Fibroblast of peridontal ligament (primary cell): ENCODE measurements around the gene SDK1.
A peak's percentile ranks its signal among the peaks of the same experiment; 100 is the strongest.

Experiments
- DNase-seq: peaks from one replicate; pipeline ENCODE4 v3.0.0-alpha.2; 2010; ENCODE audit errors: extremely low read depth

The SDK1 gene

GRCh38 chr7:3408814-3409595 lies 108.0 kb downstream of the SDK1 start:
- DNase-seq, result no peak

DNA sequence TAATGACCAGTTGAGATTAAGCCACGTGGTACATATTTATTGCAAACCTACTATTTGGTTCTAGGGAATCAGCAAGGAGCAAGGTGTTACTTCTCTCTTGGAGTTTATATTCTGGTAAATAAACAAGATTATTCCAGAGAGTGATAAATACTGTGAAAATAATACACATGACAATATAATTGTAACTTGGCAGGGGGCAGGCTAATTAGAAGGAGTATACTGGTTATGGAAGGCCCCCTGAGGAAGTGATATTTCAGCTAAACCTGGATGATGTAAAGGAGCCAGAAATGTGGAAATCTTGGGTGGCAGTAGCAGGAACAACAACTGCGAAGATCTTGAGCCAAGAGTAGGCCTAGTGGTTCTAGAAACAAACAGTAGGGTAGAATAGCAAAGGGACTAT lies 111.8 kb downstream of the SDK1 start:
- DNase-seq, result no peak

- DNase-seq, result no peak
Measured at GRCh38 chr7:3415861-3416312, 114.8 kb downstream of the SDK1 start.

- no peak for DNase-seq
Measured at GRCh38 chr7:3416453-3416852, 115.4 kb downstream of the SDK1 start.

DNA sequence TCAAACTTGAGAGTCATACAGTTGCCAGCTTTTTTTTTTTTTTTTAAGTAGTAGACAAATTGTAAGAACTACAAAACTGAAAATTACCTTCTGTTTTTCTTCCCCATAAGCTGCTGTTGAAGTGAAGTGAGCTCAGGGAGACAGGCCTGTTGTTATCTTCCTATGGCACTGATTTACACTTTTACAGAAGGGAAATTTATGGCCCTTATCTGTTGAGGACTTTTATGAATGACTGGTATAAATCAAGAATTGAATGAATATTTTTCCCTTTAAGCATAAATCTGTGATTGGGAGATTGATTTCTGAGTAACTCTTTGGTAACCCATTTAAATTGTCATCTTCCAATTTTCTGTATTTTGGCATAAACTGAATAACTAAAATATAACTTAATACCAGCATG lies 124.0 kb downstream of the SDK1 start:
- DNase-seq, result no peak

GRCh38 chr7:3426064-3426463 lies 125.0 kb downstream of the SDK1 start:
- no peak for DNase-seq

GRCh38 chr7:3427957-3428356 lies 126.9 kb downstream of the SDK1 start:
- no peak for DNase-seq

DNA sequence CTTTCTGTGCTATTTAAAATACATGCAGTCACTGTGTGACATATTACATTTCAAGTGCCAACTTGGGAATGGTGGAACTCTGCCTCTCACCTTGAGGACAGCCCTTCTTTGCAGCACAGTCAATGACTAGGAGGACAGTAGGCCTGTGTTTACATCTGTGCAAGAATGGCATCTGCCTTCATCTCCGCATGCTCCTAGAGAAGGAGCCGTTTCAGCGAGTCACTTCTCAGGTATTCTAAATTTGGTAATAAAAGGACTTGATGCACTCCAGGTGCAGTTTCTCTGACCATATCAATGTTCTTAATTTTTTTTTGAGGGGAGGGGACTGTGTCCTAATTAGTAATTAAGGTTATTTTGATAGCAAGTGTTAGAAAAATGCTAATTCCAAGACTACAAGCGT lies 128.9 kb downstream of the SDK1 start:
- no peak for DNase-seq

DNA sequence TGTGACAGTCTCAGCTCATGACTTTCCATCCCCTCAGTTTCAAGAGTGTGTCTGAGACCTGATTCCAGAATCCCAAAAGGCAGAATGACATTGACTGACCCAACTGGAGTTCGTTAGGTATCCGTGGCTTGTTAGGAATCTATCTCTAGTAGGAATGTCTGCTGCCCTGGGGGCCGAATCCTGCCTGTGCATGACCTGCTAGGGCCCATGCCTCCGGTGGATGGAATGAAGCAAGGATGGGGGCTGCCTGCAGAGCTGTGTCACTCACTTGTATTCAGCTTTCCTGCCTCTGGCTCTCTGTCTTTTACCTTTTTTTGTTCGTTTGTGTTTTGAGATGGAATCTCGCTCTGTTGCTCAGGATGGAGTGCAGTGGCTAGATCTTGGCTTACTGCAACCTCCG lies 129.5 kb downstream of the SDK1 start:
- DNase-seq, result no peak

DNA sequence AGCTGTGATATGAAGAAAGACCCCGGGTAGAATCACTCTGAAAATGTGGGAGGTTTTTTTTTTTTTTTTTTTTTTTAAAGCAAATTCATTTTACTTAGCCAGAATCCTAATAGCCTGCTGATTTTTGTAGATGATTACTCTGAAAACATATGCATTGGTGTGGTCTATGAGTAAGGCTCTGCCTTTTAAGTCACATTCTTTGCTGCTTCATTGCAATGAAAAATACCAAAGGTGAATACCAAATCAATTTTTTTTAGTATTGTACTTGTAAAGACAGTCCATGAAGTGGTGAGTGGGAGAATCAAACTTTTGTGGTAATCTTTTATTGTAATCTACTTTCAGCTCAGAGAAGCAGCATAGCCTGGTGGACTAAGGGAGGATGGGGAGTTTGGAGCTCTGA lies 130.3 kb downstream of the SDK1 start:
- DNase-seq, result peak; percentile 30

GRCh38 chr7:3432911-3433310 lies 131.9 kb downstream of the SDK1 start:
- DNase-seq, result peak; percentile 87

DNA sequence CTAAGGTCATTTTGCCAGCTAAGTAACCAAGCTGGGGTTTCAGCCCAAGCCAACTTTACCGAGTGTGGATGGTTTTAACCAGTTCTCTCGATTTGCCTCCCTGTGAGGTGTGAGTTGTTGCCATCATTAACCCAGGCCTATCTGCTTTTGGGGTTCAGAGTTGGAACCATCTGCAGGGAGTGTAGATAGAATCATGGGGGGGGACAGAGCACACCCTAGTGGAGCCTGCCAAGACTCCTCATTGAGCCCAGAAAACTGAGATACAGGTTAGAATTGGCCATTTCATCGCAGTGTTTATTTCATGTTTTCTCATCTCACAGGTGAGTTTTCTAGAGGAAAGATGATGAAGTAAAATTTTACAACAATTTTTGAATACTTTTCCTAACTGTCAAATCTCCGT lies 133.6 kb downstream of the SDK1 start:
- no peak for DNase-seq

GRCh38 chr7:3436112-3436511 lies 135.1 kb downstream of the SDK1 start:
- DNase-seq, result no peak

GRCh38 chr7:3436746-3437145 lies 135.7 kb downstream of the SDK1 start:
- DNase-seq, result peak; percentile 45

DNA sequence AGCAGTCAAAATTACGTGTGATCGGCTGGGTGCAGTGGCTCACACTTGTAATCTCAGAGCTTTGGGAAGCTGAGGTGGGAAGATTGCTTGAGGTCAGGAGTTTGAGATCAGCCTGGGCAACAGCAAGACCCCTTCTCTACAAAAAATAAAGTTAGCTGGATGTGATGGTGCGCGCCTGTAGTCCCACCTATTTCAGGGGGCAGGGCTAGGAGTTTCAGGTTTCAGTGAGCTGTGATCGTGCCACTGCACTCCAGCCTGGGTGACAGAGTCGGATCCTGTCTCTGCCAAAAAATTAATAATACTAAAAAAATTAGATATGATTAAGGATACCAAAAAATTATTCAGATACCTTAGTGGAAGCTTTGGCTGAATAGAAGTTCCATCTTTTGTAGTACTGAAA lies 136.4 kb downstream of the SDK1 start:
- no peak for DNase-seq

GRCh38 chr7:3438352-3438751 lies 137.3 kb downstream of the SDK1 start:
- no peak for DNase-seq

GRCh38 chr7:3439333-3440030 lies 138.4 kb downstream of the SDK1 start:
- DNase-seq, result peak; percentile 96

GRCh38 chr7:3440509-3440908 lies 139.5 kb downstream of the SDK1 start:
- no peak for DNase-seq

GRCh38 chr7:3443716-3444115 lies 142.7 kb downstream of the SDK1 start:
- no peak for DNase-seq

DNA sequence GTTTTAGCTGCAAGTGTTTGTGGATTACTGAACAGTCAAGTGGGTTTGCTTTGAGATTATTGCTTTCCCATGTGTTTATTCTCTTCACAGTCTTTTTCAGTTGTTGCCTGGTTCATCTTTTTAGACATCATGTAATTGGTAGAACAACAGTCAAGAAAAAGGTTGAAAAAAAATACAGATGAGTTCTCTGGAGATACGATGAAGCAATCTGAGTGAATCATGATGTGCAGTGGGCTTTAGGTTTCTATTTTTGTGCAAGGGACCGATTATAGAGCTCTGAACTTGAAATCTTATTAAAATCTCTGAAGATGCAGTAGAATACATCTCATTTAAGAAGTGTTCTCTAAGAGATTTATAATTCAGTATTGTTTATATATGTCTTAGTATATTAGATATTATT lies 145.7 kb downstream of the SDK1 start:
- DNase-seq, result peak; percentile 19

GRCh38 chr7:3451701-3452100 lies 150.6 kb downstream of the SDK1 start:
- no peak for DNase-seq

DNA sequence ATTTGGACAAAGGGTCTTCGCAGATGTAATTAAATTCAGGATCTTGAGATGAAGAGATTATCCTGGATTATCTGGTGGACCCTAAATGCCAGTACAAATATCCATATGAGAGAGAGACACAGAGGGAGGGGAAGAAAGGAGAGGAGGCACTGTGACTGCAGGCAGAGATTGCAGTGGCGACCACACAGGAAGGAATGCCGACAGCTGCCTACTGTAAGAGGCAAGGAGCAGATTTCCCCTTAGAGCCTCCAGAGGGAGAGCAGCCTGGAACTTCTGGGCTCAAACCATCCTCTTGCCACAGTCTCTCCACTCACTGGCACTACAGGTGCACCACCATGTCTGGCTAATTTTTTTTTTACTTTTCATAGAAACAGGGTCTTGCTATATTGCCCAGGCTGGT lies 152.3 kb downstream of the SDK1 start:
- no peak for DNase-seq

- no peak for DNase-seq
Measured at GRCh38 chr7:3455806-3456595, 154.9 kb downstream of the SDK1 start.
